Kidney (tissue), 14 donors: ENCODE results near the gene CYTH1. TPM values are rescaled to one million over a fixed set of nuclear protein-coding genes. Genes with fewer than 3 reads are reported as not detected.

ENCODE experiments used
- DNase-seq, 5 donors: peaks; one replicate each; pipeline ENCODE4 v3.0.0-alpha.2; 2013 to 2020
- FAIRE-seq: peaks from 2 replicates; lab custom pipeline; 2012; peaks lifted over from hg19 to GRCh38; lab: Jason Lieb, UNC
- H3K27ac ChIP-seq, 2 donors: one replicate each; pipeline ENCODE4 v1.7.0; 2013; ENCODE audit warnings: low read depth in 2 of 2, low read length in 2 of 2, inconsistent platforms in 1 of 2
- H3K27me3 ChIP-seq: one replicate; pipeline ENCODE4 v1.7.1; 2013; ENCODE audit warnings: low read length, inconsistent platforms; ENCODE audit not compliant: control insufficient read depth, insufficient read depth
- H3K36me3 ChIP-seq, 3 donors: one replicate each; pipeline versions ENCODE4 v1.7.0 to v1.7.1; 2013; ENCODE audit warnings: low read length in 3 of 3, control low read depth in 1 of 3, inconsistent platforms in 1 of 3; ENCODE audit not compliant: insufficient read depth in 3 of 3, control insufficient read depth in 2 of 3
- H3K4me1 ChIP-seq, 3 donors: one replicate each; pipeline versions ENCODE4 v1.7.0 to v1.7.1; 2013; ENCODE audit warnings: low read length in 3 of 3, inconsistent platforms in 1 of 3, low read depth in 1 of 3; ENCODE audit not compliant: control insufficient read depth in 2 of 3, insufficient read depth in 2 of 3
- H3K4me3 ChIP-seq, 3 donors: one replicate each; pipeline versions ENCODE4 v1.7.0 to v1.8.1; 2013; ENCODE audit warnings: low read length in 3 of 3, control low read depth in 1 of 3, inconsistent platforms in 1 of 3
- H3K9ac ChIP-seq, 3 donors: one replicate each; pipeline versions ENCODE4 v1.7.0 to v1.7.1; 2013; ENCODE audit warnings: low read length in 3 of 3, control low read depth in 1 of 3, inconsistent platforms in 1 of 3
- H3K9me3 ChIP-seq, 3 donors: one replicate each; pipeline versions ENCODE4 v1.7.0 to v1.7.1; 2013; ENCODE audit warnings: low read length in 3 of 3, control low read depth in 1 of 3, inconsistent platforms in 1 of 3; ENCODE audit not compliant: control insufficient read depth in 2 of 3, insufficient read depth in 1 of 3
- intact Hi-C: fragments of 100-400 bp; cut with DNase I; formaldehyde crosslinking; loops from one replicate; pipeline ENCODE4 v1.11.1; 2022
- polyA plus RNA-seq: library from polyadenylated mRNA; stranded (reverse); fragments of 350-450 nt; fragmentation: Illumina TruSeq; extraction: RNeasy Lipid Tissue Mini Kit (QIAGEN cat#74804); gene quantifications from one replicate; pipeline ENCODE4 v1.2.3, GENCODE V29; 2014; ENCODE audit warnings: low read depth, low replicate concordance; ENCODE audit not compliant: insufficient read depth
- total RNA-seq: library from RNA; stranded (reverse); fragmentation: NEBNext Ultra II Directional; extraction: Animal tissue kit (Norgen Biotek cat#: 25700); gene quantifications from one replicate; pipeline ENCODE4 v1.2.1, GENCODE V29; 2021
- TF ChIP-seq, protein P1 (sequence below): IDR thresholded peaks from 3 replicates; pipeline ENCODE4 v1.5.1; 2012; ENCODE audit warnings: mild to moderate bottlenecking, moderate library complexity, borderline replicate concordance; ENCODE audit not compliant: insufficient read depth; ENCODE audit errors: extremely low read depth
- donor health status: control.
- donor health status: control.
- donor health status: control.
- donor health status: control.
- donor health status: control.
- donor health status: DM: yes; HTN: yes; CAD: no.
- donor health status: Normal renal cell carcinoma (clear cell type).

The CYTH1 gene
- total and polyA plus RNA-seq, 2 donors from 2014 or later, result 25.3 to 59.7 TPM

DNA sequence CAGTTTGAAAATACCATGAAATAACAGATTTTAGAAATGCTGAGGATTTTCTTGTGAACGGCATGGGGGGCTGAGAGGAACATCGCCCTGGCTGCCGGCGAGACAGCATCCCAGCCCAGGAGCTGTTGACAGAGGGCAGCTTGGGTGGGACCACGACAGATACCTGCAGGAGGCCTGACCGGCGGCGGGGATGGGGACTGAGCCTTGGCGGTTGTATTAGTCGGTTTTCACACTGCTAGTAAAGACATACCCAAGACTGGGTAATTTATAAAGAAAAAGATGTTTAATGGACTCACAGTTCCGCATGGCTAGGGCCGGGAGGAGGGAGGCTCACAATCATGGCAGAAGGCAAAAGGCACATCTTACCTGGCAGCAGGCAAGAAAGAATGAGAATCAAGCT is 122.5 kb downstream of the CYTH1 start:
- intact Hi-C loops, result no loop called here
- Histone ChIP-seq H3K27ac (no peak overlapping the region), H3K4me1 (no peaks in the 10 kb centered on the region), H3K9me3 (no peaks in the 10 kb centered on the region), H3K36me3 (no peaks in the 10 kb centered on the region), H3K9ac (no peak overlapping the region), H3K27me3 (no peaks in the 10 kb centered on the region), H3K4me3 (no peak overlapping the region)
- TF ChIP-seq, protein P1, sequence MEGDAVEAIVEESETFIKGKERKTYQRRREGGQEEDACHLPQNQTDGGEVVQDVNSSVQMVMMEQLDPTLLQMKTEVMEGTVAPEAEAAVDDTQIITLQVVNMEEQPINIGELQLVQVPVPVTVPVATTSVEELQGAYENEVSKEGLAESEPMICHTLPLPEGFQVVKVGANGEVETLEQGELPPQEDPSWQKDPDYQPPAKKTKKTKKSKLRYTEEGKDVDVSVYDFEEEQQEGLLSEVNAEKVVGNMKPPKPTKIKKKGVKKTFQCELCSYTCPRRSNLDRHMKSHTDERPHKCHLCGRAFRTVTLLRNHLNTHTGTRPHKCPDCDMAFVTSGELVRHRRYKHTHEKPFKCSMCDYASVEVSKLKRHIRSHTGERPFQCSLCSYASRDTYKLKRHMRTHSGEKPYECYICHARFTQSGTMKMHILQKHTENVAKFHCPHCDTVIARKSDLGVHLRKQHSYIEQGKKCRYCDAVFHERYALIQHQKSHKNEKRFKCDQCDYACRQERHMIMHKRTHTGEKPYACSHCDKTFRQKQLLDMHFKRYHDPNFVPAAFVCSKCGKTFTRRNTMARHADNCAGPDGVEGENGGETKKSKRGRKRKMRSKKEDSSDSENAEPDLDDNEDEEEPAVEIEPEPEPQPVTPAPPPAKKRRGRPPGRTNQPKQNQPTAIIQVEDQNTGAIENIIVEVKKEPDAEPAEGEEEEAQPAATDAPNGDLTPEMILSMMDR, result no peak
- FAIRE-seq, result no peak
- DNase-seq, result no peak

DNA sequence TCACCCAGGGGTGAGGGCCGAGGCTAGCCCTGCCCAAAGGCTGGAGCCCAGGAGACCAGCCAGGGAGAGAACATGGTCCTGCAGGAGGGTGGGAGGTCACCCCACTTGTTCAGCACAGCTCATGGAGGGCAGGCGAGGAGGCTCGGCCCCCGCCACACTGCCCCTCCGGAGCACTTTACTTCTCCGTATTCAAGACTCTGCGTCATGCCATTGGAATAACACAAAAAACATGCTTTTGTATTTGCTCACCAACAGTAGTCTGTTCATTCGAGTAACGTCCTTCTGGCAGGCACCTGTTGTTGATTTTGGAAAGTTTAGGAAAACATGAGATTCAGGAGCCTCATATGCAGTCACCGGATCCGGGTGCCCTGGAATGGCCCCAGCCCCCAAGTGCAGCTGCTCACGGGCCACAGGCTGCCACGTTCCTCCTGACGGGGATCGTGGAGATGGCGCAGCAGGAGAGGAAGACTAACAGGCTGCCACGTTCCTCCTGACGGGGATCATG is 123.7 kb downstream of the CYTH1 start:
- FAIRE-seq (no peak), DNase-seq (no peak)

DNA sequence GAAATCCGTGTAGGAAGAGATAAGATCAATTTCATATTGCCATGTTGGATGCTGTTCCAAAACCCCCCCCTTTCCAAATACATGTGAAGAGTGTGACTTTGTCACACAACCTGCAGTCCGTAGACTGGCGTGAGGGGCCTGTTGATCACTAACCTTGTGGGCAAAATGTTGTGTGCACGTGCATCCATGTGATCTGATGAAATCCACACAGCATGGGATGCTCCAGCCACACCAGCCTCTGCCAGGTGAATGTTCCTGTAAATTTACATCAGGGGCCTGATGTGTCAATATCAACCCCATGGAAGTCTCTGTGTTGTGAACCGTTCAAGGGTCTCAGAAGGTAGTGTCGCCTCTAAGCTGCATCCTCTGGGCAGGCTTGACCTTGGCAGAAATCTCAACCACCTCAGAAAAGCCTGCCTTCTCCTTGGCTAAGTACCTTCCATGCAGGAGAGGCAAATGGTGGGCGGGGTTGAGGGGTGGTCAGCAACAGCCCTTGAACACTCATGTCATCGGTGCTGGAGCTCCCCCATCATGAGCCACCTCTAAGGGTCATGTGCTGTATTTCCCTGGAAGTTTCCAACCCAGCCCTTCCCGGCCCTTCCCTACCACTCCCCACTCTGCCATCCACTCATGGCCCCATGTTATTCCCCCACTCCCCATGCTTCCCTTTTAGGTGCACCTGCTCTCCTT is 126.7 kb downstream of the CYTH1 start:
- TF ChIP-seq, protein P1, result no peak
- FAIRE-seq, result no peak
- no peak for DNase-seq
- H3K4me1 ChIP-seq, result no peaks in the 10 kb centered on the region
- peaks cover 0 to 2% (median 0%) of the 10 kb centered on the region in 3 donors for H3K9me3 ChIP-seq
- H3K36me3 ChIP-seq, result no peaks in the 10 kb centered on the region
- no peak overlapping the region for H3K27ac ChIP-seq
- no peaks in the 10 kb centered on the region for H3K27me3 ChIP-seq
- intact Hi-C loops, result no loop called here
- no peak overlapping the region for H3K4me3 ChIP-seq
- H3K9ac ChIP-seq, result no peak overlapping the region

More for the DNA sequence above, 123.7 kb downstream of the CYTH1 start:
- Histone ChIP-seq H3K9me3 (peaks cover 0 to 2% (median 0%) of the 10 kb centered on the region in 3 donors), H3K4me3 (no peak overlapping the region), H3K9ac (no peak overlapping the region), H3K4me1 (no peaks in the 10 kb centered on the region), H3K36me3 (no peaks in the 10 kb centered on the region), H3K27ac (no peak overlapping the region), H3K27me3 (no peaks in the 10 kb centered on the region)
- intact Hi-C loops, result no loop called here
- TF ChIP-seq, protein P1, result no peak
